SK-N-SH (cell line): ENCODE measurements around the gene ACTL6A.

Experiments
- EP300 ChIP-seq, 2 experiments: IDR thresholded peaks; 2 replicates each; pipeline versions ENCODE4 v1.4.0 to v1.6.1; 2012; ENCODE audit warnings: borderline replicate concordance in 1 of 2, low read depth in 1 of 2, low read length in 1 of 2
- MXI1 ChIP-seq: IDR thresholded peaks from 2 replicates; pipeline ENCODE4 v1.6.1; 2012; ENCODE audit warnings: mild to moderate bottlenecking, low read depth, low read length, improper control_type of control experiment
- POLR2AphosphoS5 ChIP-seq: IDR thresholded peaks from 2 replicates; pipeline ENCODE4 v1.6.1; 2012; ENCODE audit warnings: low read depth, low read length
- TF ChIP-seq, protein P1 (sequence below): fragments of 200-600 bp; sonication (generic); IDR thresholded peaks from 2 replicates; pipeline ENCODE4 v1.6.1; 2017; ENCODE audit warnings: antibody characterized with exemption, mild to moderate bottlenecking, moderate library complexity
- TF ChIP-seq, protein P2 (sequence below): fragments of 150-350 bp; IDR thresholded peaks from 2 replicates; pipeline ENCODE4 v1.6.1; 2016; ENCODE audit warnings: mild to moderate bottlenecking, low read depth, low read length
- TF ChIP-seq, protein P3 (sequence below): IDR thresholded peaks from 2 replicates; pipeline ENCODE4 v1.6.1; 2012; ENCODE audit warnings: mild to moderate bottlenecking, low read depth, low read length, moderate library complexity

DNA sequence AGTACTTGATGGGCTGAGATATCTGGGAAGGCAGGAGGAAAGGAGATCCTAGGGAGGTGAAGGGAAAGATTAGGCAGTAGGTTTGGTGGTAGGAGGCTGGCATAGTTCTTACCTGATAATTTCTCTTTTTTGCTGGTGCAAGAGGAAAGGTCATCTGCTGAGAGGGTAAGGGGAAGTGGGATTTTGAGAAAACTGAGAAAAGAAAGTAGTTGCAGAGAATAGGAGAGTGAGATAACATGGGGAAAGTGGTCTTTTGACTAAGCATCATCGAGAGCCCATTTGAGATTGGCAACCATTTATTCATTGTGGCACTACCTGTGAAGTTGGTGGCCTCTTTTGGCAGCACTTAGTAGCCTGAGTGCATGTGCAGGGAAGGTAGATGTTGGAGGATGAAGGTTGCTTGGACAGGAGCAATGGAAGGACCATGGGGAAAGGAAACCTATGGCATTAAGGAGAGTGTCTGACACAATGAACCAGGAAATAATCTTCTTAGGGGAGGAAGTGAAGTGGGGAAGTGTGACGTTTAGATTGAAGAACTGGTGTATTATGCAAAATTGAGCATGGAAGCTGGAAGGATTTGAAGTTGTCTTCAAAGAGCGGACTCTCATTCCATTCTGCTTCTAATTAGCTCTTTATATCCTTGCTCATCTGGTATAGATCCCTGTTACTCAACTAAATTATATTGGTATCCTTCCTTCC lies 68.2 kb downstream of the ACTL6A start:
- TF ChIP-seq POLR2AphosphoS5 (no peak), MXI1 (no peak), EP300 (IDR thresholded peaks at IDR 0.05; ENCODE audit: borderline replicate concordance in 1 of 2, low read depth in 1 of 2, low read length in 1 of 2) (no peak)
- TF ChIP-seq, protein P1, sequence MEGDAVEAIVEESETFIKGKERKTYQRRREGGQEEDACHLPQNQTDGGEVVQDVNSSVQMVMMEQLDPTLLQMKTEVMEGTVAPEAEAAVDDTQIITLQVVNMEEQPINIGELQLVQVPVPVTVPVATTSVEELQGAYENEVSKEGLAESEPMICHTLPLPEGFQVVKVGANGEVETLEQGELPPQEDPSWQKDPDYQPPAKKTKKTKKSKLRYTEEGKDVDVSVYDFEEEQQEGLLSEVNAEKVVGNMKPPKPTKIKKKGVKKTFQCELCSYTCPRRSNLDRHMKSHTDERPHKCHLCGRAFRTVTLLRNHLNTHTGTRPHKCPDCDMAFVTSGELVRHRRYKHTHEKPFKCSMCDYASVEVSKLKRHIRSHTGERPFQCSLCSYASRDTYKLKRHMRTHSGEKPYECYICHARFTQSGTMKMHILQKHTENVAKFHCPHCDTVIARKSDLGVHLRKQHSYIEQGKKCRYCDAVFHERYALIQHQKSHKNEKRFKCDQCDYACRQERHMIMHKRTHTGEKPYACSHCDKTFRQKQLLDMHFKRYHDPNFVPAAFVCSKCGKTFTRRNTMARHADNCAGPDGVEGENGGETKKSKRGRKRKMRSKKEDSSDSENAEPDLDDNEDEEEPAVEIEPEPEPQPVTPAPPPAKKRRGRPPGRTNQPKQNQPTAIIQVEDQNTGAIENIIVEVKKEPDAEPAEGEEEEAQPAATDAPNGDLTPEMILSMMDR, result no peak
- TF ChIP-seq, protein P2, sequence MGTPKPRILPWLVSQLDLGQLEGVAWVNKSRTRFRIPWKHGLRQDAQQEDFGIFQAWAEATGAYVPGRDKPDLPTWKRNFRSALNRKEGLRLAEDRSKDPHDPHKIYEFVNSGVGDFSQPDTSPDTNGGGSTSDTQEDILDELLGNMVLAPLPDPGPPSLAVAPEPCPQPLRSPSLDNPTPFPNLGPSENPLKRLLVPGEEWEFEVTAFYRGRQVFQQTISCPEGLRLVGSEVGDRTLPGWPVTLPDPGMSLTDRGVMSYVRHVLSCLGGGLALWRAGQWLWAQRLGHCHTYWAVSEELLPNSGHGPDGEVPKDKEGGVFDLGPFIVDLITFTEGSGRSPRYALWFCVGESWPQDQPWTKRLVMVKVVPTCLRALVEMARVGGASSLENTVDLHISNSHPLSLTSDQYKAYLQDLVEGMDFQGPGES, result no peak
- TF ChIP-seq, protein P3, sequence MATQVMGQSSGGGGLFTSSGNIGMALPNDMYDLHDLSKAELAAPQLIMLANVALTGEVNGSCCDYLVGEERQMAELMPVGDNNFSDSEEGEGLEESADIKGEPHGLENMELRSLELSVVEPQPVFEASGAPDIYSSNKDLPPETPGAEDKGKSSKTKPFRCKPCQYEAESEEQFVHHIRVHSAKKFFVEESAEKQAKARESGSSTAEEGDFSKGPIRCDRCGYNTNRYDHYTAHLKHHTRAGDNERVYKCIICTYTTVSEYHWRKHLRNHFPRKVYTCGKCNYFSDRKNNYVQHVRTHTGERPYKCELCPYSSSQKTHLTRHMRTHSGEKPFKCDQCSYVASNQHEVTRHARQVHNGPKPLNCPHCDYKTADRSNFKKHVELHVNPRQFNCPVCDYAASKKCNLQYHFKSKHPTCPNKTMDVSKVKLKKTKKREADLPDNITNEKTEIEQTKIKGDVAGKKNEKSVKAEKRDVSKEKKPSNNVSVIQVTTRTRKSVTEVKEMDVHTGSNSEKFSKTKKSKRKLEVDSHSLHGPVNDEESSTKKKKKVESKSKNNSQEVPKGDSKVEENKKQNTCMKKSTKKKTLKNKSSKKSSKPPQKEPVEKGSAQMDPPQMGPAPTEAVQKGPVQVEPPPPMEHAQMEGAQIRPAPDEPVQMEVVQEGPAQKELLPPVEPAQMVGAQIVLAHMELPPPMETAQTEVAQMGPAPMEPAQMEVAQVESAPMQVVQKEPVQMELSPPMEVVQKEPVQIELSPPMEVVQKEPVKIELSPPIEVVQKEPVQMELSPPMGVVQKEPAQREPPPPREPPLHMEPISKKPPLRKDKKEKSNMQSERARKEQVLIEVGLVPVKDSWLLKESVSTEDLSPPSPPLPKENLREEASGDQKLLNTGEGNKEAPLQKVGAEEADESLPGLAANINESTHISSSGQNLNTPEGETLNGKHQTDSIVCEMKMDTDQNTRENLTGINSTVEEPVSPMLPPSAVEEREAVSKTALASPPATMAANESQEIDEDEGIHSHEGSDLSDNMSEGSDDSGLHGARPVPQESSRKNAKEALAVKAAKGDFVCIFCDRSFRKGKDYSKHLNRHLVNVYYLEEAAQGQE, result no peak
